ENCODE measurements around the gene TAF9B.
A peak's percentile ranks its signal among the peaks of the same experiment; 100 is the strongest.

TAF9B gene

DNA sequence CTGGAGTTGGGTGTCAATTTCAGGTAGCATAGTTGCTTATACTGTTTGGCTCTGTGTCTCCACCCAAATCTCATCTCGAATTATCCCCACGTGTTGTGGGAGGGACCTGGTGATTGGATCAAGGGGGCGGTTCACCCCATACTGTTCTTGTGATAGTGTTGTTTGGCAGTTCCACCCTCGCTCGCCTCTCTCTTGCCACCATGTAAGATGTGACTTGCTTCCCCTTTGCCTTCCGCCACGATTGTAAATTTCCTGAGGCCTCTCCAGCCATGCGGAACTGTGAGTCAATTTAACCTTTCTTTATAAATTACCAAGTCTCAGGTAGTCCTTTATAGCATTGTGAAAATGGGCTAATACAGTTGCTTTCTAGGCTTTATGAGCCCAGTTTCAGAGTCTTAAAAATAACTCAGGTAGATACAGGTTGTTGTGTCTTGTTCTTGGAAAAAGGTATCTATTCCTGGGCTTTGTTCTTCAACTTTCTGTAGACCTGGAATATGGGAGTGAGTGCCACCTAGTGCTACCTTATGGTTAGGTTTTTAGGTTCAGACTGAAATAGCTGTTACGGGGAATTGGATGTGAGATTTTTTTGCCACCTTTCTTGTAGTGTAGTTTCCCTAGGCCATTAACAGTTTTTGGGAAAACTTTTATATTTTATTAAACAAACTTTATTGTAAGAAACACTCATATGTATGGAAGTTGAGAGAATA lies 19.8 kb downstream of the TAF9B start:
- peaks cover 50 to 100% (median 92%) of the 10 kb centered on the region in 11 experiments for H4K20me1 ChIP-seq
- no peak overlapping the region for H3K4me3 ChIP-seq
- peaks cover 0 to 38% (median 32%) of the 10 kb centered on the region in 11 experiments; a peak in 18 of 22 replicates for H3K9me3 ChIP-seq (replicated peaks in 1 of 11)
- H3K36me3 ChIP-seq, result peaks cover 88 to 100% (median 97%) of the 10 kb centered on the region in 11 experiments
- H3K27ac ChIP-seq, result no peak overlapping the region
- no peak overlapping the region for H3K9ac ChIP-seq
- peaks cover 5 to 45% (median 16%) of the 10 kb centered on the region in 10 experiments; a peak in 11 of 20 replicates for H3K4me1 ChIP-seq
- peaks cover 48 to 96% (median 80%) of the 10 kb centered on the region in 11 experiments for H3K27me3 ChIP-seq
- peak overlapping the region in 6 of 11 experiments; percentile 5 to 26 (median 16); a peak in 6 of 22 replicates for H3K4me2 ChIP-seq
- no peak for TF ChIP-seq Cebpa-rat (IDR thresholded peaks at IDR 0.05)

DNA sequence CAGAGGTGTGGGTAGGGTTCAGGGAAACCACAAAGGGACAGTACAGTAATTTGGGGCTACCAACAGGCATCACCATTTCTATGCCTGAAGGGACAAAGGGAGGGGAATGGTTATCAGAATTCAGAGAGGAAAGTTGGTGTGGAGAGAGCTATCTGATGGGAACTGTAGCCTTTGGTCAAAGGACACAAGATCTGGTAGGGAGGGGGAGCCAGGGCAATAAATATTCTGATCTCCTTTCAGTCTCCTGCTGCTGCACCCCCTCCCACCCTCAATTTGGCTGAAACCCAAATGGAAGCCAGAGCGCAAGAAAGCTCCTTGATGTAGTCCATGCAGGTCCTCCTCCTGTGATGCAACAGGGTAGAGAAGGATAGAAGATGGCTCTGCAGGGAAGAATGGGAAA lies 20.8 kb downstream of the TAF9B start:
- Histone ChIP-seq H3K9me3 (replicated peaks in 1 of 11) (peaks cover 0 to 43% (median 32%) of the 10 kb centered on the region in 11 experiments; a peak in 18 of 22 replicates), H3K9ac (no peak overlapping the region), H3K27ac (no peak overlapping the region), H3K27me3 (peaks cover 52 to 96% (median 84%) of the 10 kb centered on the region in 11 experiments), H3K36me3 (peaks cover 93 to 100% (median 97%) of the 10 kb centered on the region in 11 experiments), H3K4me2 (peak overlapping the region in 4 of 11 experiments; percentile 19 to 36 (median 24); a peak in 3 of 22 replicates), H3K4me1 (peaks cover 5 to 51% (median 16%) of the 10 kb centered on the region in 10 experiments; a peak in 11 of 20 replicates), H4K20me1 (peaks cover 52 to 100% (median 90%) of the 10 kb centered on the region in 11 experiments), H3K4me3 (peak overlapping the region in 1 of 10 experiments; percentile 11; a peak in 3 of 20 replicates)
- TF ChIP-seq Cebpa-rat (IDR thresholded peaks at IDR 0.05), result no peak

DNA sequence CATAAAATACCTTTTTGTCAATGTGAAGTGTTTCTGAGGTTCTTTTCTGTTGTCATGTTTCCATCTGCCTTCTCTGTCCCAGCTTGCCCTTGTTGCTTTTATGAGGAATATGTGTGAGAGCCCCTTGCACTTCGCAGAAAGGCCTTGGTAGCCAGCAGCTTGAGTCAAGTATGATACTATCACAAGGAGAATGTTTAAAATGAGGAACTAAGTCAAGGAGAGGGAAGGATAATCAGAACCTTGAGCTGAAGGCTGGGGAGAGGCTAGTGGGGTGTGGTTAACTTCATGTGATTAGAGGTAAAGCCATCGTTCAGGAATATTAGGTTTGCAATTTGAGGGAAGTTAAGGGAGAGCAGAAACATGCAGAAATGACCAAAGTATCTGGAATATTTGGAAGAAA lies 22.7 kb downstream of the TAF9B start:
- Histone ChIP-seq H4K20me1 (peaks cover 55 to 100% (median 87%) of the 10 kb centered on the region in 11 experiments), H3K9ac (no peak overlapping the region), H3K27ac (no peak overlapping the region), H3K9me3 (replicated peaks in 1 of 11) (peaks cover 0 to 45% (median 32%) of the 10 kb centered on the region in 11 experiments; a peak in 18 of 22 replicates), H3K4me2 (peak overlapping the region in 2 of 11 experiments; percentile 11 to 40; a peak in 3 of 22 replicates), H3K4me3 (no peak overlapping the region), H3K4me1 (peaks cover 5 to 65% (median 16%) of the 10 kb centered on the region in 10 experiments; a peak in 11 of 20 replicates), H3K27me3 (peaks cover 68 to 97% (median 88%) of the 10 kb centered on the region in 11 experiments), H3K36me3 (peaks cover 91 to 100% (median 97%) of the 10 kb centered on the region in 11 experiments)
- TF ChIP-seq Cebpa-rat (IDR thresholded peaks at IDR 0.05), result no peak

DNA sequence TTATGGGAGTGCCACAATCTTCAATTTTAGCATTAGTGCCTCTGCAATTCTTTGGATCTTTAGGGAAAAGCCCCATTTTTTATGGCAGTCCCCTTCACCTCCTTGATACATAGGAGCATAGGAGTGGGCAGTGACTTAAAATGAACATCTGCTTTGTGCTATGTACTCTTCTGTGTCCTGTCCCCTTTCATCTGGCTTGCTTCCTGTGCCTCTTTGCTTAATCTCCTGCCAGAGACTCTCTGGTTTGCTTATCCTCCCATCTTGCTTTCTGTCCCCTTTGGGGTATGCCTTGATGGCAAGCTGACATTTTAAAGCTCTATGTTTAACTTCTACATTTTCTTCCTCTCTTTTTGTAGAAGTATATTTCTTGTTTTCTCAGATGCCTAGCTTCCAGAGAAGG lies 23.1 kb downstream of the TAF9B start:
- no peak for TF ChIP-seq Cebpa-rat (IDR thresholded peaks at IDR 0.05)
- H3K27me3 ChIP-seq, result peaks cover 72 to 97% (median 90%) of the 10 kb centered on the region in 11 experiments

DNA sequence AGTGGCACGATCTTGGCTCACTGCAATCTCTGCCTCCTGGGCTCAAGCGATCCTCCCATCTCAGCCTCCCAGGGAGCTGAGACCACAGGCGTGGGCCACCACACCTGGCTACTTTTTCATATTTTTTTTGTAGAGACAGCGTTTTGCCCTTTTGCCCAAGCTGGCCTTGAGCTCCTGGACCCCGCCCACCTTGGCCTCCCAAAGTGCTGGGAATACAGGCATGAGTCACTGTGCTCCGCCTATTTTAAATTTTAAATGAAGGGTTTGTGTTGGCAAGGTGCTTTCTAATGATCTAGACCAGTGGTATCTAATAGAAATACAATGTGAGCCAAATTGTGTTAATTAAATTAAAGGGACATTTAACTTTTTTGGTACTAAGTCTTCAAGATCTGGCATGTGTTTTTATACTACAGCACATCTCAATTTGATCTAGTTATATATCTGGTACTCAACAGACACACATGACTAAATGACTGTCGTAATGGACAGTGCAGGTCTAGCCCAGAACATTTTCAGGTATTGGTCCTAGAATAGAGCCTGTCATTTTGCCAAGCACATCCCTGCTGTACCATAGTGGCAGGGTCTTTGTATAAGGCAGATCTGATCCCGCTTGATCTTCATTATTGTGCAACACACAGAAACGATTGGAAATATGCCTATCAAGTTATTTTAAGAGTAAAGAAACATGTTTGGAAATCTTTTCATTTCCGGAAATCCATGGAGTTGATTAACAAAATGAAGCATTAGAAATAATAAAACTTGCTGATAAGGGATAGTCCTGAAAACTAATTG lies 28.1 kb downstream of the TAF9B start:
- H3K36me3 ChIP-seq, result peaks cover 61 to 91% (median 77%) of the 10 kb centered on the region in 11 experiments
- peaks cover 74 to 100% (median 97%) of the 10 kb centered on the region in 11 experiments for H3K27me3 ChIP-seq
- no peak overlapping the region for H3K27ac ChIP-seq
- H3K4me3 ChIP-seq, result no peak overlapping the region
- H4K20me1 ChIP-seq, result peaks cover 81 to 100% (median 98%) of the 10 kb centered on the region in 11 experiments
- H3K4me1 ChIP-seq, result peaks cover 6 to 80% (median 19%) of the 10 kb centered on the region in 10 experiments
- no peak overlapping the region for H3K9ac ChIP-seq
- peaks cover 0 to 20% (median 0%) of the 10 kb centered on the region in 11 experiments; a peak in 8 of 22 replicates for H3K9me3 ChIP-seq (replicated peaks in 1 of 11)
- 0 out of 22 replicates have a peak, but pooled peaks of 1 of the 11 experiments have one; percentile 32 for TF ChIP-seq Cebpa-rat (IDR thresholded peaks at IDR 0.05)
- peak overlapping the region in 2 of 11 experiments; percentile 4 to 36; a peak in 2 of 22 replicates for H3K4me2 ChIP-seq

More for the DNA sequence above, 23.1 kb downstream of the TAF9B start:
- Histone ChIP-seq H3K9ac (no peak overlapping the region; a peak in 1 of 22 replicates), H3K4me3 (no peak overlapping the region), H3K4me1 (peaks cover 5 to 67% (median 16%) of the 10 kb centered on the region in 10 experiments; a peak in 11 of 20 replicates), H4K20me1 (peaks cover 55 to 100% (median 87%) of the 10 kb centered on the region in 11 experiments), H3K9me3 (replicated peaks in 1 of 11) (peaks cover 0 to 45% (median 32%) of the 10 kb centered on the region in 11 experiments; a peak in 18 of 22 replicates), H3K4me2 (peak overlapping the region in 2 of 11 experiments; percentile 11 to 40; a peak in 3 of 22 replicates), H3K36me3 (peaks cover 90 to 100% (median 97%) of the 10 kb centered on the region in 11 experiments), H3K27ac (no peak overlapping the region)

DNA sequence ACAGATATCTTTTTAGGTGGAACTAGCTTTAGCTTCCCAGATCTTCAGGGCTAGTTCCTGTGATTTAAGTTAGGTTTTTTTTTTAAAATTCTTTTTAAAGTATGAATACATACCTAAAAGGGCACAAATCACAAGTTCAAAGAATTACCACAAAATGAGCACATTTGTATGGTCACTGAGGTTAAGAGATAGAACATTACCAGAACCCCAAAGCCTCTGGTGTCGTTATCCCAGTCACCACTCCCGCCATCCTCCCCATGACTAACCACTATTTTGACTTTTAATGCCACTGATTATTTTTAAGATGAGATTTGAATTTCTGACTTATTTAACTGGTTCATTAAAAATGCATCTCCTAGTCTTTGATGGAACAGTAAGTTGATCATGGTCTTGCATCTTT lies 30.0 kb downstream of the TAF9B start:
- peaks cover 55 to 94% (median 89%) of the 10 kb centered on the region in 11 experiments for H3K27me3 ChIP-seq
- H3K9ac ChIP-seq, result peak overlapping the region in 2 of 11 experiments; percentile 34 to 88; a peak in 2 of 22 replicates
- H3K9me3 ChIP-seq (replicated peaks in 1 of 11), result peaks cover 0 to 15% (median under 1%) of the 10 kb centered on the region in 11 experiments; a peak in 5 of 22 replicates
- no peak overlapping the region for H3K27ac ChIP-seq
- H3K4me3 ChIP-seq, result peak overlapping the region in 1 of 10 experiments; percentile 74; a peak in 1 of 20 replicates
- H4K20me1 ChIP-seq, result peaks cover 82 to 98% (median 95%) of the 10 kb centered on the region in 11 experiments
- no peak for TF ChIP-seq Cebpa-rat (IDR thresholded peaks at IDR 0.05)
- H3K4me2 ChIP-seq, result peak overlapping the region in 3 of 11 experiments; percentile 61 to 82 (median 79); a peak in 5 of 22 replicates
- peaks cover 16 to 68% (median 28%) of the 10 kb centered on the region in 10 experiments; a peak in 19 of 20 replicates for H3K4me1 ChIP-seq
- H3K36me3 ChIP-seq, result peaks cover 43 to 82% (median 62%) of the 10 kb centered on the region in 11 experiments

DNA sequence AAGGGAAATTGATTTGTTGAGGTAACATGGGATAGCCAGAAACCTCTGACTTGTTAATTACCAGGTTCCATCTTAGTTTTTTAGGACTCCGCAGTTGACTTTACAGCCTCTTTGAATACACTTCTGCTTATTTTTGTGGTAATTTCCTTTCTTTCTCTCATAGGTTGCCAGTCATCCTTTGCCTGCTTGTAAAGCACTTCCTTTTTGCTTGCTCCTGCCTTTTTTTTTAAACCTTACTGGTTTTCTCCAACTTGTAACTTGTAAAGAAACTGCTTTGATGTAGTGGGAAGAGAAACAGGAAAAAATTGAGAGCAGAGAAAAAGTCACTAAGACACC lies 32.8 kb downstream of the TAF9B start:
- H3K9me3 ChIP-seq (replicated peaks in 1 of 11), result peaks cover 9 to 34% (median 20%) of the 10 kb centered on the region in 11 experiments; a peak in 17 of 22 replicates
- peak overlapping the region; percentile 61 to 86 (median 79) for H3K4me2 ChIP-seq
- peaks cover 64 to 75% (median 68%) of the 10 kb centered on the region in 11 experiments for H4K20me1 ChIP-seq
- no peak for TF ChIP-seq Cebpa-rat (IDR thresholded peaks at IDR 0.05)
- H3K36me3 ChIP-seq, result peaks cover 20 to 55% (median 35%) of the 10 kb centered on the region in 11 experiments; a peak in 21 of 22 replicates
- H3K4me3 ChIP-seq, result peak overlapping the region; percentile 39 to 92 (median 84); a peak in 17 of 20 replicates
- H3K27ac ChIP-seq, result peak overlapping the region in 5 of 11 experiments; percentile 91 to 96 (median 92); a peak in 9 of 22 replicates
- H3K9ac ChIP-seq, result peak overlapping the region in 3 of 11 experiments; percentile 88 to 95 (median 94); a peak in 3 of 22 replicates
- H3K4me1 ChIP-seq, result peaks cover 23 to 50% (median 33%) of the 10 kb centered on the region in 10 experiments
- peaks cover 35 to 72% (median 63%) of the 10 kb centered on the region in 11 experiments for H3K27me3 ChIP-seq
